ENCODE measurements around the gene USP37.

- TF ChIP-seq CTCF (IDR thresholded peaks at IDR 0.05) (no peak), EP300 (IDR thresholded peaks at IDR 0.05) (no peak)
Measured at GRCh38 chr2:218421027-218421426, 147.1 kb downstream of the USP37 start.

All from ovary (tissue), 3 donors.